Keratinocyte (primary cell): ENCODE data around the gene SLC22A3. TPM values are rescaled to one million over a fixed set of nuclear protein-coding genes. Genes with fewer than 3 reads are reported as not detected.

Source experiments
- DNase-seq: peaks from one replicate; pipeline ENCODE4 v3.0.0-alpha.2; 2011; ENCODE audit warnings: low read depth, missing footprints, low spot score
- FAIRE-seq: peaks from 2 replicates; lab custom pipeline; 2011; peaks lifted over from hg19 to GRCh38; lab: Jason Lieb, UNC
- H2AFZ ChIP-seq: 2 replicates; pipeline ENCODE4 v1.6.0; 2012; ENCODE audit warnings: low read length, control low read depth, inconsistent platforms; ENCODE audit not compliant: control insufficient read depth
- H3K27ac ChIP-seq: 2 replicates; pipeline ENCODE4 v1.5.1; 2011; ENCODE audit warnings: low read length; ENCODE audit not compliant: control insufficient read depth, insufficient read depth
- H3K27me3 ChIP-seq: 3 replicates; pipeline ENCODE4 v1.6.0; 2011; ENCODE audit warnings: low read length; ENCODE audit not compliant: control insufficient read depth, insufficient read depth; ENCODE audit errors: extremely low read depth
- H3K36me3 ChIP-seq, 2 experiments: 2 replicates in 1 of 2; 3 replicates in 1 of 2; pipeline ENCODE4 v1.5.1; 2011; ENCODE audit warnings: low read length in 2 of 2, mild to moderate bottlenecking in 1 of 2; ENCODE audit not compliant: control insufficient read depth in 2 of 2, insufficient read depth in 2 of 2; ENCODE audit errors: extremely low read depth in 1 of 2
- H3K4me1 ChIP-seq: 3 replicates; pipeline ENCODE4 v1.5.1; 2011; ENCODE audit warnings: low read length; ENCODE audit not compliant: control insufficient read depth, insufficient read depth; ENCODE audit errors: extremely low read depth
- H3K4me2 ChIP-seq: 3 replicates; pipeline ENCODE4 v1.6.0; 2011; ENCODE audit warnings: low read depth, low read length; ENCODE audit not compliant: control insufficient read depth, insufficient read depth; ENCODE audit errors: extremely low read depth
- H3K4me3 ChIP-seq, 3 experiments: fragments of 200-600 bp in 1 of 3; sonication (generic) in 1 of 3; 2 replicates in 2 of 3; 3 replicates in 1 of 3; pipeline ENCODE4 v1.5.1; 2011 to 2016; ENCODE audit warnings: low read length in 3 of 3, mild to moderate bottlenecking in 3 of 3, control low read depth in 2 of 3, inconsistent platforms in 1 of 3, low read depth in 1 of 3, mixed read lengths in 1 of 3, mixed run types in 1 of 3, moderate library complexity in 1 of 3; ENCODE audit not compliant: control insufficient read depth in 2 of 3, insufficient read depth in 2 of 3; ENCODE audit errors: extremely low read depth in 1 of 3
- H3K79me2 ChIP-seq: 2 replicates; pipeline ENCODE4 v1.6.0; 2012; ENCODE audit warnings: low read length; ENCODE audit not compliant: control insufficient read depth, insufficient read depth
- H3K9ac ChIP-seq: 3 replicates; pipeline ENCODE4 v1.6.0; 2011; ENCODE audit warnings: low read length; ENCODE audit not compliant: control insufficient read depth, insufficient read depth; ENCODE audit errors: extremely low read depth
- H3K9me1 ChIP-seq: 3 replicates; pipeline ENCODE4 v1.6.0; 2011; ENCODE audit warnings: low read length; ENCODE audit not compliant: control insufficient read depth, insufficient read depth; ENCODE audit errors: extremely low read depth
- H3K9me3 ChIP-seq: 2 replicates; pipeline ENCODE4 v1.5.1; 2012; ENCODE audit warnings: low read depth, low read length; ENCODE audit not compliant: control insufficient read depth
- H4K20me1 ChIP-seq: 3 replicates; pipeline ENCODE4 v1.6.0; 2011; ENCODE audit warnings: low read length; ENCODE audit not compliant: control insufficient read depth, insufficient read depth; ENCODE audit errors: extremely low read depth
- EZH2 ChIP-seq: IDR thresholded peaks from one replicate; pipeline ENCODE4 v1.6.1; 2012; ENCODE audit warnings: inconsistent platforms, mild to moderate bottlenecking, low read length, moderate library complexity
- dilution Hi-C: fragments of 300-500 bp; cut with MboI; formaldehyde crosslinking; loops from one replicate; pipeline ENCODE4 v1.7.0; 2020; ENCODE audit warnings: low sequenced_read_pairs; ENCODE audit not compliant: extremely low pct_ligation_motif_present
- polyA plus RNA-seq, 5 experiments: library from polyadenylated mRNA; depleted of rRNA in 3 of 5; stranded (reverse) in 3 of 5; stranded (forward) in 1 of 5; unstranded in 1 of 5; fragments of >200 nt; gene quantifications; 1 replicate in 1 of 5; 2 replicates in 3 of 5; 3 replicates in 1 of 5; pipeline versions ENCODE4 v1.2.1 to v1.2.3, GENCODE V29; 2011 to 2012; ENCODE audit warnings: missing spikeins in 2 of 5, low read depth in 1 of 5, low replicate concordance in 1 of 5
- TF ChIP-seq, protein P1 (sequence below), 3 experiments: IDR thresholded peaks in 1 of 3; conservative IDR thresholded peaks in 1 of 3; optimal IDR thresholded peaks in 1 of 3; 2 replicates in 2 of 3; 3 replicates in 1 of 3; pipeline versions ENCODE3 to v1.5.1; 2011; ENCODE audit warnings: low read length in 3 of 3, mild to moderate bottlenecking in 3 of 3, moderate library complexity in 2 of 3, control low read depth in 1 of 3, inconsistent platforms in 1 of 3; ENCODE audit not compliant: insufficient read depth in 2 of 3; ENCODE audit errors: extremely low read depth in 1 of 3

SLC22A3 gene
- polyA plus RNA-seq, 1 donor (not counting 4 experiments of a cell fraction or from before 2014, with no cell fraction given), result 1.8 TPM

DNA sequence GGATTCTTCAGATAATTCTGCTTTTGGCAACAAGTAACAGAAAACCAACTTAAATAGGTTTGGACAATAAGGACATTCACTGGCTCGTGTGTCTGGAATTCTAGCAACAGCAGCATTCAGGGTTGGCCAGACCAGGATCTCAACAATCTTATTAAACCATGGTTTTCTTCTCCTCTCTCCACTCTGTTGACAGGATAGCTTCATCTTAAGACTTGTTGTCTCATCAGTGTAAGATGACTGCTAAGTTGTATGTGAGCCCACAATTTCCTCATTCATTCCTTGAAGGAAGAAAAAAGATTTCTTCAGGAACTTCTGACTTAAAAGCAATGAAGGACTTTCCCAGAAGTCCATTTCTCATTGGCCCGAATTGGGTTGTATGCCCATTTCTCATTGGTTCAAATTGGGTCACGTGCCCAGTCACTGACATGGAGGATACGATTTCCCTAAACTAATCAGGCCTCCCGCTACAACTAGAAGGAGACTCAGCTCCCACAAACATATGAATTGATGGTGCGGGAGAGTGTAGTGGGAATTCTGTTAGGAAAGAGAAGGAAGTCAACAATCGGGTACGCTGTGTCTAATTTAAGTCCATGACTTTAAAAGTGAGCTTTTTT lies 83.7 kb downstream of the SLC22A3 start:
- no peaks in the 10 kb centered on the region for H3K9me3 ChIP-seq
- dilution Hi-C loops, result no loop called here
- no peak overlapping the region for H3K27ac ChIP-seq
- H3K9me1 ChIP-seq, result no peaks in the 10 kb centered on the region
- H3K9ac ChIP-seq, result no peak overlapping the region
- no peak for FAIRE-seq
- no peak overlapping the region for H3K4me2 ChIP-seq
- peak overlapping the region; percentile 25 for H2AFZ ChIP-seq
- H3K79me2 ChIP-seq, result no peaks in the 10 kb centered on the region
- no peaks in the 10 kb centered on the region for H4K20me1 ChIP-seq
- H3K27me3 ChIP-seq, result no peaks in the 10 kb centered on the region
- no peaks in the 10 kb centered on the region for H3K4me1 ChIP-seq
- H3K4me3 ChIP-seq, result no peak overlapping the region
- DNase-seq, result no peak
- no peaks in the 10 kb centered on the region for H3K36me3 ChIP-seq
- TF ChIP-seq, protein P1, sequence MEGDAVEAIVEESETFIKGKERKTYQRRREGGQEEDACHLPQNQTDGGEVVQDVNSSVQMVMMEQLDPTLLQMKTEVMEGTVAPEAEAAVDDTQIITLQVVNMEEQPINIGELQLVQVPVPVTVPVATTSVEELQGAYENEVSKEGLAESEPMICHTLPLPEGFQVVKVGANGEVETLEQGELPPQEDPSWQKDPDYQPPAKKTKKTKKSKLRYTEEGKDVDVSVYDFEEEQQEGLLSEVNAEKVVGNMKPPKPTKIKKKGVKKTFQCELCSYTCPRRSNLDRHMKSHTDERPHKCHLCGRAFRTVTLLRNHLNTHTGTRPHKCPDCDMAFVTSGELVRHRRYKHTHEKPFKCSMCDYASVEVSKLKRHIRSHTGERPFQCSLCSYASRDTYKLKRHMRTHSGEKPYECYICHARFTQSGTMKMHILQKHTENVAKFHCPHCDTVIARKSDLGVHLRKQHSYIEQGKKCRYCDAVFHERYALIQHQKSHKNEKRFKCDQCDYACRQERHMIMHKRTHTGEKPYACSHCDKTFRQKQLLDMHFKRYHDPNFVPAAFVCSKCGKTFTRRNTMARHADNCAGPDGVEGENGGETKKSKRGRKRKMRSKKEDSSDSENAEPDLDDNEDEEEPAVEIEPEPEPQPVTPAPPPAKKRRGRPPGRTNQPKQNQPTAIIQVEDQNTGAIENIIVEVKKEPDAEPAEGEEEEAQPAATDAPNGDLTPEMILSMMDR (optimal IDR thresholded peaks at IDR 0.05 in 1 of 3, IDR thresholded peaks at IDR 0.05 in 1 of 3, conservative IDR thresholded peaks at IDR 0.05 in 1 of 3; ENCODE audit: extremely low read depth in 1 of 3, insufficient read depth in 2 of 3, low read length in 3 of 3), result no peak
- no peak for TF ChIP-seq EZH2

DNA sequence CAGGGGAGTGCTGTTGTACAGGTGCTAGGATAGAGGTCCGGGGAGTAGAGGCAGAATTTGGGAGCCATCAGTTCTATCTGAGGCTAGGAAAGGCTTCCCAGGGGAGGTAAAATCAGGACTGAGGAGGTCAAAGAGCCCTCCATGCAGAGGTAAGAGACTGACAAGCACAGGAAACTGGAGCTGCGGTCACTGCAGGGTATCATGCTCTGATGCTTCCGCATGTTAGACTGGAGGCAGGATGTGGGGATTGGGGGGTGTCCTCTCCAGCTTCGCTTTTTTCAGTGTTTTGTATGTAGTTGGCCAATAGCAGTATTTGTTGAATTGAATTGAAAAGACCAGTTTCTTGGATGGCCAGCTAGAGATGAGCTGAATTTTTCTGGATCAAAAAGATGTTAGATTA lies 87.8 kb downstream of the SLC22A3 start:
- dilution Hi-C loops, result no loop called here
- no peaks in the 10 kb centered on the region for H3K27me3 ChIP-seq
- no peak overlapping the region for H3K4me2 ChIP-seq
- H3K4me3 ChIP-seq, result no peak overlapping the region
- H3K9me1 ChIP-seq, result no peaks in the 10 kb centered on the region
- H4K20me1 ChIP-seq, result no peaks in the 10 kb centered on the region
- H3K9ac ChIP-seq, result no peak overlapping the region
- no peaks in the 10 kb centered on the region for H3K79me2 ChIP-seq
- H3K27ac ChIP-seq, result no peak overlapping the region
- no peaks in the 10 kb centered on the region for H3K36me3 ChIP-seq
- H3K9me3 ChIP-seq, result no peaks in the 10 kb centered on the region
- no peak for DNase-seq
- no peak for TF ChIP-seq EZH2
- TF ChIP-seq, protein P1 (optimal IDR thresholded peaks at IDR 0.05 in 1 of 3, IDR thresholded peaks at IDR 0.05 in 1 of 3, conservative IDR thresholded peaks at IDR 0.05 in 1 of 3; ENCODE audit: extremely low read depth in 1 of 3, insufficient read depth in 2 of 3, low read length in 3 of 3), result no peak
- no peak for FAIRE-seq
- no peaks in the 10 kb centered on the region for H3K4me1 ChIP-seq
- no peak overlapping the region for H2AFZ ChIP-seq
